H9 (cell line): ENCODE data around the gene PPM1M. TPM values are rescaled to one million over a fixed set of nuclear protein-coding genes. Genes with fewer than 3 reads are reported as not detected.

Source experiments
- DNase-seq: peaks from one replicate; pipeline ENCODE4 v3.0.0-alpha.2; 2017
- H2AFZ ChIP-seq: one replicate; pipeline ENCODE4 v1.6.1; 2013; ENCODE audit warnings: mild to moderate bottlenecking, low read length, control low read depth, moderate library complexity
- H2AK5ac ChIP-seq: 2 replicates; pipeline ENCODE4 v1.6.1; 2013; ENCODE audit warnings: low read length, control low read depth, mixed read lengths; ENCODE audit not compliant: insufficient read length
- H2BK120ac ChIP-seq: one replicate; pipeline ENCODE4 v1.6.1; 2013; ENCODE audit warnings: low read depth, mild to moderate bottlenecking, low read length, control low read depth, inconsistent platforms; ENCODE audit not compliant: poor library complexity, severe bottlenecking
- H2BK12ac ChIP-seq: 2 replicates; pipeline ENCODE4 v1.6.1; 2013; ENCODE audit warnings: low read length, control low read depth, mixed read lengths, low read depth; ENCODE audit not compliant: insufficient read length
- H2BK15ac ChIP-seq: 2 replicates; pipeline ENCODE4 v1.6.1; 2013; ENCODE audit warnings: low read depth, low read length, control low read depth
- H2BK20ac ChIP-seq: one replicate; pipeline ENCODE4 v1.6.1; 2013; ENCODE audit warnings: low read depth, mild to moderate bottlenecking, low read length, control low read depth, inconsistent platforms; ENCODE audit not compliant: poor library complexity, severe bottlenecking
- H2BK5ac ChIP-seq: 2 replicates; pipeline ENCODE4 v1.6.1; 2013; ENCODE audit warnings: low read length, control low read depth, mixed read lengths; ENCODE audit not compliant: insufficient read length
- H3K14ac ChIP-seq: 2 replicates; pipeline ENCODE4 v1.6.1; 2013; ENCODE audit warnings: low read length, control low read depth; ENCODE audit not compliant: insufficient read depth
- H3K18ac ChIP-seq: 2 replicates; pipeline ENCODE4 v1.6.1; 2013; ENCODE audit warnings: low read depth, mild to moderate bottlenecking, mixed read lengths, low read length, control low read depth; ENCODE audit not compliant: insufficient read length
- H3K23ac ChIP-seq: 2 replicates; pipeline ENCODE4 v1.6.1; 2013; ENCODE audit warnings: low read length, control low read depth, mixed read lengths, low read depth; ENCODE audit not compliant: insufficient read length
- H3K23me2 ChIP-seq: 2 replicates; pipeline ENCODE4 v1.6.1; 2013; ENCODE audit warnings: low read depth, mild to moderate bottlenecking, mixed read lengths, low read length, control low read depth; ENCODE audit not compliant: insufficient read length, poor library complexity, severe bottlenecking
- H3K27ac ChIP-seq: 2 replicates; pipeline ENCODE4 v1.5.1; 2013; ENCODE audit warnings: low read length, control low read depth, mixed read lengths, low read depth; ENCODE audit not compliant: insufficient read length
- H3K27me3 ChIP-seq: 2 replicates; pipeline ENCODE4 v1.6.1; 2013; ENCODE audit warnings: low read length, control low read depth, inconsistent platforms; ENCODE audit not compliant: insufficient read depth
- H3K4ac ChIP-seq: 2 replicates; pipeline ENCODE4 v1.6.1; 2013; ENCODE audit warnings: low read depth, mild to moderate bottlenecking, control low read depth, inconsistent platforms, low read length, moderate library complexity
- H3K4me1 ChIP-seq: 2 replicates; pipeline ENCODE4 v1.6.1; 2013; ENCODE audit warnings: low read length, control low read depth, inconsistent platforms; ENCODE audit not compliant: insufficient read depth
- H3K4me2 ChIP-seq: 2 replicates; pipeline ENCODE4 v1.6.1; 2013; ENCODE audit warnings: low read length, control low read depth, mixed read lengths; ENCODE audit not compliant: insufficient read length, insufficient read depth
- H3K56ac ChIP-seq: 2 replicates; pipeline ENCODE4 v1.6.1; 2013; ENCODE audit warnings: low read depth, mild to moderate bottlenecking, mixed read lengths, low read length, control low read depth; ENCODE audit not compliant: insufficient read length
- H3K79me1 ChIP-seq: 2 replicates; pipeline ENCODE4 v1.6.1; 2013; ENCODE audit warnings: low read depth, mild to moderate bottlenecking, moderate library complexity, low read length, control low read depth, inconsistent platforms; ENCODE audit not compliant: insufficient read depth, poor library complexity, severe bottlenecking
- H3K79me2 ChIP-seq: 2 replicates; pipeline ENCODE4 v1.6.1; 2013; ENCODE audit warnings: low read length, control low read depth, inconsistent platforms; ENCODE audit not compliant: insufficient read depth
- H3K9ac ChIP-seq: 2 replicates; pipeline ENCODE4 v1.6.1; 2013; ENCODE audit warnings: low read length, control low read depth, mixed read lengths; ENCODE audit not compliant: insufficient read length; ENCODE audit errors: extremely low read depth
- H3K9me3 ChIP-seq: one replicate; pipeline ENCODE4 v1.6.1; 2013; ENCODE audit warnings: low read depth, low read length, inconsistent platforms; ENCODE audit not compliant: control insufficient read depth
- H3T11ph ChIP-seq: one replicate; pipeline ENCODE4 v1.6.1; 2013; ENCODE audit warnings: mild to moderate bottlenecking, low read length, control low read depth, inconsistent platforms
- H4K20me1 ChIP-seq: one replicate; pipeline ENCODE4 v1.6.1; 2013; ENCODE audit not compliant: control insufficient read depth, insufficient read length, insufficient read depth
- H4K5ac ChIP-seq: 2 replicates; pipeline ENCODE4 v1.6.1; 2013; ENCODE audit warnings: low read depth, mild to moderate bottlenecking, mixed read lengths, low read length, control low read depth; ENCODE audit not compliant: insufficient read length
- H4K8ac ChIP-seq: replicated peaks from 2 replicates; pipeline ENCODE4 v1.6.1; 2013; ENCODE audit warnings: low read length, control low read depth, mixed read lengths, low read depth; ENCODE audit not compliant: insufficient read length
- H4K91ac ChIP-seq: 2 replicates; pipeline ENCODE4 v1.6.1; 2013; ENCODE audit warnings: low read depth, mild to moderate bottlenecking, moderate library complexity, mixed read lengths, low read length, control low read depth; ENCODE audit not compliant: insufficient read length
- H3K27ac Mint-ChIP-seq, 3 experiments: 2 replicates in 2 of 3; 3 replicates in 1 of 3; pipeline ENCODE4 v1.8.0; 2020 to 2021; ENCODE audit warnings: mixed read lengths in 3 of 3, mild to moderate bottlenecking in 1 of 3, moderate library complexity in 1 of 3
- H3K27me3 Mint-ChIP-seq: 2 replicates; pipeline ENCODE4 v1.8.0; 2021; ENCODE audit warnings: low read depth, mild to moderate bottlenecking, moderate library complexity, mixed read lengths
- H3K36me3 Mint-ChIP-seq, 3 experiments: 2 replicates in 2 of 3; 3 replicates in 1 of 3; pipeline ENCODE4 v1.8.0; 2020 to 2021; ENCODE audit warnings: low read depth in 3 of 3, mixed read lengths in 3 of 3; ENCODE audit not compliant: insufficient read depth in 1 of 3
- H3K4me1 Mint-ChIP-seq, 2 experiments: 2 replicates each; pipeline ENCODE4 v1.8.0; 2020; ENCODE audit warnings: mixed read lengths in 2 of 2
- H3K4me3 Mint-ChIP-seq, 2 experiments: 2 replicates in 1 of 2; 3 replicates in 1 of 2; pipeline ENCODE4 v1.8.0; 2020 to 2021; ENCODE audit warnings: mild to moderate bottlenecking in 2 of 2, mixed read lengths in 2 of 2, moderate library complexity in 1 of 2
- H3K9me3 Mint-ChIP-seq, 2 experiments: 2 replicates in 1 of 2; 3 replicates in 1 of 2; pipeline ENCODE4 v1.8.0; 2020; ENCODE audit warnings: mild to moderate bottlenecking in 2 of 2, mixed read lengths in 2 of 2, moderate library complexity in 1 of 2
- CTCF ChIP-seq: fragments of 200-600 bp; sonication (generic); conservative IDR thresholded peaks from 3 replicates; pipeline ENCODE4 v1.8.0; 2021; ENCODE audit warnings: antibody characterized with exemption, mild to moderate bottlenecking
- WGBS: extraction: QIAGEN DNeasy Blood & Tissue Kit; methylation state at CpG from one replicate; pipeline ENCODE4 v1.1.7; 2013; ENCODE audit warnings: missing lambda C conversion rate, low lambda C conversion rate, mixed read lengths; ENCODE audit not compliant: insufficient read length; ENCODE audit errors: extremely low coverage; 5-methylcytosine and 5-hydroxymethylcytosine counted together
- total RNA-seq: library from RNA; stranded (reverse); gene quantifications from 2 replicates; pipeline ENCODE4 v1.2.1, GENCODE V29; 2021

Gene PPM1M
- total RNA-seq, 1 experiment from 2014 or later, result 7.4 TPM

GRCh38 chr3:52198643-52199608 lies 46.6 kb upstream of the PPM1M start:
- Histone ChIP-seq H2BK20ac (no peak overlapping the region), H3K27me3 (no peaks in the 10 kb centered on the region; the same call in 1 of the 2 replicates), H4K8ac (no peak overlapping the region), H3K79me1 (no peaks in the 10 kb centered on the region), H3K14ac (peak overlapping the region; percentile 25; the same call in 1 of the 2 replicates), H2BK12ac (no peak overlapping the region), H4K20me1 (no peaks in the 10 kb centered on the region), H2AK5ac (no peak overlapping the region), H3K4me2 (peak overlapping the region; percentile 82), H3K4ac (no peak overlapping the region), H3K27ac (no peak overlapping the region), H2BK5ac (no peak overlapping the region), H4K5ac (no peak overlapping the region), H3K56ac (no peak overlapping the region), H3K9me3 (no peaks in the 10 kb centered on the region), H3K79me2 (no peaks in the 10 kb centered on the region), H3K18ac (no peak overlapping the region), H2AFZ (no peak overlapping the region), H3K4me1 (no peaks in the 10 kb centered on the region), H2BK15ac (no peak overlapping the region), H3K23ac (no peak overlapping the region), H4K91ac (no peak overlapping the region), H2BK120ac (no peak overlapping the region), H3K9ac (peak overlapping the region; percentile 58), H3K23me2 (peaks cover 7% of the 10 kb centered on the region), H3T11ph (no peak overlapping the region)
- H3K27ac Mint-ChIP-seq, result peak overlapping the region in 2 of 3 experiments; percentile 94 to 95; a peak in 3 of 7 replicates
- no peak for DNase-seq
- no peaks in the 10 kb centered on the region for H3K9me3 Mint-ChIP-seq
- no peak for TF ChIP-seq CTCF
- H3K27me3 Mint-ChIP-seq, result peaks cover 2% of the 10 kb centered on the region; the same call in 1 of the 2 replicates
- H3K4me1 Mint-ChIP-seq, result peaks cover 16 to 17% of the 10 kb centered on the region in 2 experiments
- peak overlapping the region; percentile 98 to 99 for H3K4me3 Mint-ChIP-seq
- H3K36me3 Mint-ChIP-seq, result peaks cover 19 to 47% (median 41%) of the 10 kb centered on the region in 3 experiments; a peak in 6 of 7 replicates
- WGBS, result no CpG with 5 or more reads among the region's 14 CpGs
